ENCODE data around the gene THSD7A.
"Not testable (repeated sequence)": the region's sequence is repeated elsewhere in the genome, so short reads cannot be mapped to it uniquely, and the experiment has no call there.

Gene THSD7A

GRCh38 chr7:11443934-11444333, 388.1 kb downstream of the THSD7A start:
- not testable (repeated sequence) for H3K27me3 ChIP-seq (ENCODE audit: control insufficient read depth, insufficient read depth, low read length); H3K9ac ChIP-seq (ENCODE audit: low read depth, low read length); H3K9me3 ChIP-seq (ENCODE audit: control insufficient read depth, insufficient read depth, low read length); H3K4me3 ChIP-seq (ENCODE audit: low read depth, low read length); H3K27ac ChIP-seq (ENCODE audit: low read depth, low read length); H3K36me3 ChIP-seq (ENCODE audit: control insufficient read depth, insufficient read depth, low read length); H3K4me1 ChIP-seq (ENCODE audit: control insufficient read depth, insufficient read depth, low read length)

GRCh38 chr7:11437994-11438393, 394.0 kb downstream of the THSD7A start:
- H3K36me3 ChIP-seq (ENCODE audit: control insufficient read depth, insufficient read depth, low read length) = no peaks in the 10 kb centered on the region
- no peaks in the 10 kb centered on the region for H3K27me3 ChIP-seq (ENCODE audit: control insufficient read depth, insufficient read depth, low read length)
- H3K9me3 ChIP-seq (ENCODE audit: control insufficient read depth, insufficient read depth, low read length) = 0 out of 2 replicates have a peak, but pooled peaks cover 4% of the 10 kb centered on the region
- no peak overlapping the region for H3K4me3 ChIP-seq (ENCODE audit: low read depth, low read length)
- H3K4me1 ChIP-seq (ENCODE audit: control insufficient read depth, insufficient read depth, low read length) = peaks cover 14% of the 10 kb centered on the region
- H3K9ac ChIP-seq (ENCODE audit: low read depth, low read length) = no peak overlapping the region
- H3K27ac ChIP-seq (ENCODE audit: low read depth, low read length) = no peak overlapping the region

- no peak overlapping the region for H3K27ac ChIP-seq (ENCODE audit: low read depth, low read length)
- H3K4me1 ChIP-seq (ENCODE audit: control insufficient read depth, insufficient read depth, low read length) = peaks cover 14% of the 10 kb centered on the region
- no peaks in the 10 kb centered on the region for H3K27me3 ChIP-seq (ENCODE audit: control insufficient read depth, insufficient read depth, low read length)
- no peak overlapping the region for H3K9ac ChIP-seq (ENCODE audit: low read depth, low read length)
- no peaks in the 10 kb centered on the region for H3K36me3 ChIP-seq (ENCODE audit: control insufficient read depth, insufficient read depth, low read length)
- H3K9me3 ChIP-seq (ENCODE audit: control insufficient read depth, insufficient read depth, low read length) = 0 out of 2 replicates have a peak, but pooled peaks cover 4% of the 10 kb centered on the region
- H3K4me3 ChIP-seq (ENCODE audit: low read depth, low read length) = no peak overlapping the region
Observed at GRCh38 chr7:11436773-11437524, 395.0 kb downstream of the THSD7A start.

- Histone ChIP-seq H3K36me3 (ENCODE audit: control insufficient read depth, insufficient read depth, low read length) (no peaks in the 10 kb centered on the region), H3K9me3 (ENCODE audit: control insufficient read depth, insufficient read depth, low read length) (0 out of 2 replicates have a peak, but pooled peaks cover 4% of the 10 kb centered on the region), H3K27ac (ENCODE audit: low read depth, low read length) (no peak overlapping the region), H3K27me3 (ENCODE audit: control insufficient read depth, insufficient read depth, low read length) (no peaks in the 10 kb centered on the region), H3K4me3 (ENCODE audit: low read depth, low read length) (no peak overlapping the region), H3K9ac (ENCODE audit: low read depth, low read length) (no peak overlapping the region), H3K4me1 (ENCODE audit: control insufficient read depth, insufficient read depth, low read length) (peaks cover 14% of the 10 kb centered on the region)
Observed at GRCh38 chr7:11436316-11436715, 395.7 kb downstream of the THSD7A start.

GRCh38 chr7:11434366-11434765, 397.6 kb downstream of the THSD7A start:
- no peaks in the 10 kb centered on the region for H3K27me3 ChIP-seq (ENCODE audit: control insufficient read depth, insufficient read depth, low read length)
- H3K36me3 ChIP-seq (ENCODE audit: control insufficient read depth, insufficient read depth, low read length) = no peaks in the 10 kb centered on the region
- no peak overlapping the region for H3K27ac ChIP-seq (ENCODE audit: low read depth, low read length)
- H3K4me3 ChIP-seq (ENCODE audit: low read depth, low read length) = no peak overlapping the region
- H3K9ac ChIP-seq (ENCODE audit: low read depth, low read length) = no peak overlapping the region
- H3K4me1 ChIP-seq (ENCODE audit: control insufficient read depth, insufficient read depth, low read length) = peaks cover 14% of the 10 kb centered on the region
- H3K9me3 ChIP-seq (ENCODE audit: control insufficient read depth, insufficient read depth, low read length) = 0 out of 2 replicates have a peak, but pooled peaks cover 4% of the 10 kb centered on the region

GRCh38 chr7:11430841-11431240, 401.2 kb downstream of the THSD7A start:
- Histone ChIP-seq H3K4me1 (ENCODE audit: control insufficient read depth, insufficient read depth, low read length) (peaks cover 5% of the 10 kb centered on the region; the same call in 1 of the 2 replicates), H3K9me3 (ENCODE audit: control insufficient read depth, insufficient read depth, low read length) (0 out of 2 replicates have a peak, but pooled peaks cover 4% of the 10 kb centered on the region), H3K9ac (ENCODE audit: low read depth, low read length) (no peak overlapping the region), H3K36me3 (ENCODE audit: control insufficient read depth, insufficient read depth, low read length) (no peaks in the 10 kb centered on the region), H3K27ac (ENCODE audit: low read depth, low read length) (no peak overlapping the region), H3K27me3 (ENCODE audit: control insufficient read depth, insufficient read depth, low read length) (no peaks in the 10 kb centered on the region), H3K4me3 (ENCODE audit: low read depth, low read length) (no peak overlapping the region)

GRCh38 chr7:11430112-11430511, 401.9 kb downstream of the THSD7A start:
- H3K36me3 ChIP-seq (ENCODE audit: control insufficient read depth, insufficient read depth, low read length) = no peaks in the 10 kb centered on the region
- H3K9ac ChIP-seq (ENCODE audit: low read depth, low read length) = no peak overlapping the region
- no peak overlapping the region for H3K27ac ChIP-seq (ENCODE audit: low read depth, low read length)
- H3K4me1 ChIP-seq (ENCODE audit: control insufficient read depth, insufficient read depth, low read length) = peaks cover 5% of the 10 kb centered on the region; the same call in 1 of the 2 replicates
- H3K27me3 ChIP-seq (ENCODE audit: control insufficient read depth, insufficient read depth, low read length) = no peaks in the 10 kb centered on the region
- H3K4me3 ChIP-seq (ENCODE audit: low read depth, low read length) = no peak overlapping the region
- no peaks in the 10 kb centered on the region for H3K9me3 ChIP-seq (ENCODE audit: control insufficient read depth, insufficient read depth, low read length)

GRCh38 chr7:11428877-11429581, 403.0 kb downstream of the THSD7A start:
- H3K4me1 ChIP-seq (ENCODE audit: control insufficient read depth, insufficient read depth, low read length) = peaks cover 5% of the 10 kb centered on the region; the same call in 1 of the 2 replicates
- no peaks in the 10 kb centered on the region for H3K9me3 ChIP-seq (ENCODE audit: control insufficient read depth, insufficient read depth, low read length)
- H3K27ac ChIP-seq (ENCODE audit: low read depth, low read length) = no peak overlapping the region
- H3K9ac ChIP-seq (ENCODE audit: low read depth, low read length) = no peak overlapping the region
- H3K27me3 ChIP-seq (ENCODE audit: control insufficient read depth, insufficient read depth, low read length) = no peaks in the 10 kb centered on the region
- no peaks in the 10 kb centered on the region for H3K36me3 ChIP-seq (ENCODE audit: control insufficient read depth, insufficient read depth, low read length)
- H3K4me3 ChIP-seq (ENCODE audit: low read depth, low read length) = no peak overlapping the region

GRCh38 chr7:11427686-11428273, 404.2 kb downstream of the THSD7A start:
- peaks cover 5% of the 10 kb centered on the region; the same call in 1 of the 2 replicates for H3K4me1 ChIP-seq (ENCODE audit: control insufficient read depth, insufficient read depth, low read length)
- H3K27ac ChIP-seq (ENCODE audit: low read depth, low read length) = no peak overlapping the region
- H3K4me3 ChIP-seq (ENCODE audit: low read depth, low read length) = no peak overlapping the region
- H3K27me3 ChIP-seq (ENCODE audit: control insufficient read depth, insufficient read depth, low read length) = no peaks in the 10 kb centered on the region
- no peaks in the 10 kb centered on the region for H3K9me3 ChIP-seq (ENCODE audit: control insufficient read depth, insufficient read depth, low read length)
- H3K36me3 ChIP-seq (ENCODE audit: control insufficient read depth, insufficient read depth, low read length) = no peaks in the 10 kb centered on the region
- no peak overlapping the region for H3K9ac ChIP-seq (ENCODE audit: low read depth, low read length)

- Histone ChIP-seq H3K4me3 (ENCODE audit: low read depth, low read length) (no peak overlapping the region), H3K27ac (ENCODE audit: low read depth, low read length) (no peak overlapping the region), H3K9me3 (ENCODE audit: control insufficient read depth, insufficient read depth, low read length) (peaks cover 20% of the 10 kb centered on the region), H3K36me3 (ENCODE audit: control insufficient read depth, insufficient read depth, low read length) (no peaks in the 10 kb centered on the region), H3K9ac (ENCODE audit: low read depth, low read length) (no peak overlapping the region), H3K27me3 (ENCODE audit: control insufficient read depth, insufficient read depth, low read length) (no peaks in the 10 kb centered on the region), H3K4me1 (ENCODE audit: control insufficient read depth, insufficient read depth, low read length) (peaks cover 5% of the 10 kb centered on the region; the same call in 1 of the 2 replicates)
Observed at GRCh38 chr7:11424006-11424405, 408.0 kb downstream of the THSD7A start.

- peaks cover 10% of the 10 kb centered on the region for H3K4me1 ChIP-seq (ENCODE audit: control insufficient read depth, insufficient read depth, low read length)
- no peak overlapping the region for H3K27ac ChIP-seq (ENCODE audit: low read depth, low read length)
- H3K9ac ChIP-seq (ENCODE audit: low read depth, low read length) = no peak overlapping the region
- no peaks in the 10 kb centered on the region for H3K27me3 ChIP-seq (ENCODE audit: control insufficient read depth, insufficient read depth, low read length)
- H3K36me3 ChIP-seq (ENCODE audit: control insufficient read depth, insufficient read depth, low read length) = no peaks in the 10 kb centered on the region
- no peak overlapping the region for H3K4me3 ChIP-seq (ENCODE audit: low read depth, low read length)
- peaks cover 20% of the 10 kb centered on the region for H3K9me3 ChIP-seq (ENCODE audit: control insufficient read depth, insufficient read depth, low read length)
Observed at GRCh38 chr7:11420049-11420448, 411.9 kb downstream of the THSD7A start.

Measured in HUES48 (cell line).